Kidney (tissue), 14 donors: ENCODE measurements around the gene DCUN1D3. TPM values are rescaled to one million over a fixed set of nuclear protein-coding genes. Genes with fewer than 3 reads are reported as not detected.

ENCODE experiments used
- DNase-seq, 5 donors: peaks; one replicate each; pipeline ENCODE4 v3.0.0-alpha.2; 2013 to 2020
- FAIRE-seq: peaks from 2 replicates; lab custom pipeline; 2012; peaks lifted over from hg19 to GRCh38; lab: Jason Lieb, UNC
- H3K27ac ChIP-seq, 2 donors: one replicate each; pipeline ENCODE4 v1.7.0; 2013; ENCODE audit warnings: low read depth in 2 of 2, low read length in 2 of 2, inconsistent platforms in 1 of 2
- H3K27me3 ChIP-seq: one replicate; pipeline ENCODE4 v1.7.1; 2013; ENCODE audit warnings: low read length, inconsistent platforms; ENCODE audit not compliant: control insufficient read depth, insufficient read depth
- H3K36me3 ChIP-seq, 3 donors: one replicate each; pipeline versions ENCODE4 v1.7.0 to v1.7.1; 2013; ENCODE audit warnings: low read length in 3 of 3, control low read depth in 1 of 3, inconsistent platforms in 1 of 3; ENCODE audit not compliant: insufficient read depth in 3 of 3, control insufficient read depth in 2 of 3
- H3K4me1 ChIP-seq, 3 donors: one replicate each; pipeline versions ENCODE4 v1.7.0 to v1.7.1; 2013; ENCODE audit warnings: low read length in 3 of 3, inconsistent platforms in 1 of 3, low read depth in 1 of 3; ENCODE audit not compliant: control insufficient read depth in 2 of 3, insufficient read depth in 2 of 3
- H3K4me3 ChIP-seq, 3 donors: one replicate each; pipeline versions ENCODE4 v1.7.0 to v1.8.1; 2013; ENCODE audit warnings: low read length in 3 of 3, control low read depth in 1 of 3, inconsistent platforms in 1 of 3
- H3K9ac ChIP-seq, 3 donors: one replicate each; pipeline versions ENCODE4 v1.7.0 to v1.7.1; 2013; ENCODE audit warnings: low read length in 3 of 3, control low read depth in 1 of 3, inconsistent platforms in 1 of 3
- H3K9me3 ChIP-seq, 3 donors: one replicate each; pipeline versions ENCODE4 v1.7.0 to v1.7.1; 2013; ENCODE audit warnings: low read length in 3 of 3, control low read depth in 1 of 3, inconsistent platforms in 1 of 3; ENCODE audit not compliant: control insufficient read depth in 2 of 3, insufficient read depth in 1 of 3
- intact Hi-C: fragments of 100-400 bp; cut with DNase I; formaldehyde crosslinking; loops from one replicate; pipeline ENCODE4 v1.11.1; 2022
- polyA plus RNA-seq: library from polyadenylated mRNA; stranded (reverse); fragments of 350-450 nt; fragmentation: Illumina TruSeq; extraction: RNeasy Lipid Tissue Mini Kit (QIAGEN cat#74804); gene quantifications from one replicate; pipeline ENCODE4 v1.2.3, GENCODE V29; 2014; ENCODE audit warnings: low read depth, low replicate concordance; ENCODE audit not compliant: insufficient read depth
- total RNA-seq: library from RNA; stranded (reverse); fragmentation: NEBNext Ultra II Directional; extraction: Animal tissue kit (Norgen Biotek cat#: 25700); gene quantifications from one replicate; pipeline ENCODE4 v1.2.1, GENCODE V29; 2021
- TF ChIP-seq, protein P1 (sequence below): IDR thresholded peaks from 3 replicates; pipeline ENCODE4 v1.5.1; 2012; ENCODE audit warnings: mild to moderate bottlenecking, moderate library complexity, borderline replicate concordance; ENCODE audit not compliant: insufficient read depth; ENCODE audit errors: extremely low read depth
- donor health status: control.
- donor health status: control.
- donor health status: control.
- donor health status: control.
- donor health status: control.
- donor health status: DM: yes; HTN: yes; CAD: no.
- donor health status: Normal renal cell carcinoma (clear cell type).

The DCUN1D3 gene
- total and polyA plus RNA-seq, 2 donors from 2014 or later: 3.5 to 16.3 TPM

DNA sequence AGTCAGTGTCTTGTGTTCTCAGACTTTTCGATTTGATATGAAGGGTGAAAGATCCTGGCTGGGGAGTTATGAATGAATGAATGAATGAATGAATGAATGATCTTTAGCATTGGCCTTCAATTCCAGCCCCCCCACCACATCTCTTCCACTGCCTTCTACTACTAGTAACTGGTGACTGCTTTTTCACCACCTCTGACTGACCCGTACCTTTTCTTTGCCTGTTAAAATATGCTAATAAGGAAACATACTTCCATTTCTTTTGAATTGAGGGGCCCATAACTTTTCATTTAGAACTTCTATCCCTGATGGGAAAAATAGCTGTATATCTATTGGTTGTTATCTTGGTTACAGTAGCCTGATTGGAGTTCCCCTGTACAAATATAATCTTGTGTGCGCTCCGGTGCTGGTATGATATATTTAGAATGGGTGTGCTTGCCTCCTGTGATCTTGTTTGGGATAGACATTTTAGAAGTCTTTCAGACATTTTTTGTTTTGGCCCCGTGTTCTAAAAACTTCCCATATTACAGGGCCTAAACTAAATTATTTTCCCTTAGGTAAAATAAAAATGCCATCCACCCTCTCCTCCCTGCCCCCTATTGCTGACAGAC, 3.8 kb upstream of the DCUN1D3 start:
- intact Hi-C loops: no loop called here
- no peaks in the 10 kb centered on the region for H3K9me3 ChIP-seq
- H3K9ac ChIP-seq: peak overlapping the region in 1 of 3 donors; percentile 9
- H3K27ac ChIP-seq: peak overlapping the region; percentile 8 to 66
- TF ChIP-seq, protein P1, sequence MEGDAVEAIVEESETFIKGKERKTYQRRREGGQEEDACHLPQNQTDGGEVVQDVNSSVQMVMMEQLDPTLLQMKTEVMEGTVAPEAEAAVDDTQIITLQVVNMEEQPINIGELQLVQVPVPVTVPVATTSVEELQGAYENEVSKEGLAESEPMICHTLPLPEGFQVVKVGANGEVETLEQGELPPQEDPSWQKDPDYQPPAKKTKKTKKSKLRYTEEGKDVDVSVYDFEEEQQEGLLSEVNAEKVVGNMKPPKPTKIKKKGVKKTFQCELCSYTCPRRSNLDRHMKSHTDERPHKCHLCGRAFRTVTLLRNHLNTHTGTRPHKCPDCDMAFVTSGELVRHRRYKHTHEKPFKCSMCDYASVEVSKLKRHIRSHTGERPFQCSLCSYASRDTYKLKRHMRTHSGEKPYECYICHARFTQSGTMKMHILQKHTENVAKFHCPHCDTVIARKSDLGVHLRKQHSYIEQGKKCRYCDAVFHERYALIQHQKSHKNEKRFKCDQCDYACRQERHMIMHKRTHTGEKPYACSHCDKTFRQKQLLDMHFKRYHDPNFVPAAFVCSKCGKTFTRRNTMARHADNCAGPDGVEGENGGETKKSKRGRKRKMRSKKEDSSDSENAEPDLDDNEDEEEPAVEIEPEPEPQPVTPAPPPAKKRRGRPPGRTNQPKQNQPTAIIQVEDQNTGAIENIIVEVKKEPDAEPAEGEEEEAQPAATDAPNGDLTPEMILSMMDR: no peak
- no peaks in the 10 kb centered on the region for H3K36me3 ChIP-seq
- FAIRE-seq (no peak), DNase-seq (no peak)
- H3K4me3 ChIP-seq: no peak overlapping the region
- peaks cover 2 to 28% (median 21%) of the 10 kb centered on the region in 3 donors for H3K4me1 ChIP-seq
- no peaks in the 10 kb centered on the region for H3K27me3 ChIP-seq

DNA sequence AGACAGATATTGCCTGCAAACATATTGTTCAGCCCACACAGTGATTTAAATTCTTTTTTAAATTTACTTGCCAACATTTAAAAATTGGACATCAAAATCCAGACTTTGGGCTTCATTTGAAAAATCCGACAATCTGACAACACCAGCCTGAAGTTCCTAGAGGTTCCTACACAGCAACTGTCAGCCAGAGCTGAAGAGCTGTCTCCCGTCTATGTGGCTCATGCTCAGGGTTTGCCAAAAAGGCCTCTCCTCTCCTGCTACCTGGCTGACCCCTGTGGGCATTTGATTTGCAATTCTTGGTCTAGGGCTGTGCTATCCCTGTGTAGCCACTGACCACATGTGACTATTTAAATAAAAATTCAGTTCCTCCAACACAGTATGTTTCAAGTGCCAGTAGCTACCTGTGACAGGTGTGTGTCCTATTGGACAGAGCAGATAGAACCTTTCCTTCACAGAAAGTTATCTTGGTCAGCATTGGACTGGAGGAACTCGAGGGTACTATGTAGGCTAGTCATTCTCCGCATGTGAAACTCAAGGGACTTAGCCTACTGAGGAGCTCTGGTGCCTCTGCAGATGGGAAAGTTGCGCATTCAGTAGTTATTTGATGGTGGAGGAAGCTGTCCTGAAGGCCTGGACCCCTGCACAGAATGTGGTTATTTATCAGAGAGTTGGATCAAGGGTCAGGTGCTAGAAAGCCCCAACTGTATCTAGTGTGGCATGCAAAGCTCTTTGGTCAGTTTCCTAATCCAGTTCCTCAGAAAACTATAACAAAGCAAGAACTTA, 3.1 kb upstream of the DCUN1D3 start:
- Histone ChIP-seq H3K27ac (peak overlapping the region in 1 of 2 donors; percentile 2), H3K27me3 (no peaks in the 10 kb centered on the region), H3K9me3 (no peaks in the 10 kb centered on the region), H3K4me3 (no peak overlapping the region), H3K9ac (peak overlapping the region in 1 of 3 donors; percentile 9), H3K36me3 (no peaks in the 10 kb centered on the region), H3K4me1 (peaks cover 2 to 28% (median 24%) of the 10 kb centered on the region in 3 donors)
- no peak for DNase-seq
- TF ChIP-seq, protein P1: no peak
- no peak for FAIRE-seq
- intact Hi-C loops: no loop called here

DNA sequence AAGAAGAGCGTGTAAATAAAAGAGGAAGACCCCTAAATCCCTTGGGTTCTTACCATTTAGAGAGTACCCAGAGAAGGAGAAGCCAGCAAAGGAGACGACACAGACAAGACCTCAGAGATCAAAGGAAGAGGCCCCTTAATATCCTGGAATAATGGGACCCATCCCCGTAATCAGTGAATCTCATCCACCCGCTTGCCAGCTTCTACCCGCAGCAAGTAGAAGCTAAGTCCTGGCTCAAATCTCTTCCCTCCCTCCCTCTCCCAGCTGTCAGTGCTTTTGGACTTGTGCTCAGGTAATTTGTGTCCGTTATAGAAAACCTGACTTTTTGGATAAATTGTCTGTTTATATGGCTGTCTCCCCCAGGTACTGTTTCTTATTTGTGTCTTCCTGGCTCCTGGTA, 2.3 kb upstream of the DCUN1D3 start:
- H3K4me3 ChIP-seq: no peak overlapping the region

More for the DNA sequence above, 2.3 kb upstream of the DCUN1D3 start:
- Histone ChIP-seq H3K4me1 (peaks cover 2 to 30% (median 28%) of the 10 kb centered on the region in 3 donors), H3K9ac (no peak overlapping the region), H3K9me3 (no peaks in the 10 kb centered on the region), H3K36me3 (no peaks in the 10 kb centered on the region), H3K27ac (no peak overlapping the region), H3K27me3 (no peaks in the 10 kb centered on the region)
- TF ChIP-seq, protein P1: no peak
- DNase-seq: no peak
- intact Hi-C loops: no loop called here
- no peak for FAIRE-seq
